B cell (primary cell): Measurements from ENCODE around the gene AIM2. TPM values are rescaled to one million over a fixed set of nuclear protein-coding genes. Genes with fewer than 3 reads are reported as not detected.

Source experiments
- ATAC-seq: fragments of 200-7000 bp; cut with Tn5 transposase; one replicate; pipeline ENCODE4 v1.10.0; 2021; ENCODE audit warnings: low read depth, mild to moderate bottlenecking, moderate number of reproducible peaks, moderate library complexity
- CTCF ChIA-PET: fragments of 350-600 bp; sonication (Branson Sonifier 250); formaldehyde crosslinking; loops from one replicate; lab custom pipeline; 2021; ENCODE audit warnings: antibody characterized with exemption, inconsistent platforms; lab: Charles Lee
- POLR2A ChIA-PET: fragments of 350-600 bp; sonication (Branson Sonifier 250); formaldehyde crosslinking; loops from one replicate; lab custom pipeline; 2021; ENCODE audit warnings: antibody characterized with exemption; lab: Charles Lee
- DNase-seq: peaks from one replicate; pipeline ENCODE4 v3.0.0; 2013
- H2AFZ ChIP-seq: 2 replicates; pipeline ENCODE4 v1.6.1; 2012; ENCODE audit warnings: mild to moderate bottlenecking, low read depth, low read length; ENCODE audit not compliant: insufficient read depth, poor library complexity, severe bottlenecking
- H3K27ac ChIP-seq, 2 donors: 1 replicate in 1 of 2; 2 replicates in 1 of 2; pipeline ENCODE4 v1.5.1; 2012 to 2013; ENCODE audit warnings: low read length in 2 of 2, mild to moderate bottlenecking in 2 of 2, moderate library complexity in 1 of 2
- H3K27me3 ChIP-seq, 4 experiments: fragments of 200-600 bp in 1 of 4; sonication (generic) in 1 of 4; replicated peaks in 1 of 4; 1 replicate in 2 of 4; 2 replicates in 2 of 4; pipeline versions ENCODE4 v1.6.1 to v1.7.0; 2013 to 2016; ENCODE audit warnings: low read length in 3 of 4, mild to moderate bottlenecking in 2 of 4, mixed read lengths in 1 of 4, moderate library complexity in 1 of 4; ENCODE audit not compliant: insufficient read depth in 4 of 4, control insufficient read depth in 3 of 4; ENCODE audit errors: control extremely low read depth in 1 of 4
- H3K36me3 ChIP-seq, 2 experiments: replicated peaks in 1 of 2; 1 replicate in 1 of 2; 2 replicates in 1 of 2; pipeline versions ENCODE4 v1.6.1 to v1.7.1; 2013; ENCODE audit warnings: low read length in 1 of 2; ENCODE audit not compliant: insufficient read depth in 2 of 2, control insufficient read depth in 1 of 2; ENCODE audit errors: control extremely low read depth in 1 of 2, extremely low read depth in 1 of 2
- H3K4me1 ChIP-seq, 2 donors: fragments of 200-600 bp in 1 of 2; sonication (generic) in 1 of 2; 1 replicate in 1 of 2; 2 replicates in 1 of 2; pipeline versions ENCODE4 v1.5.1 to v1.6.1; 2013 to 2017; ENCODE audit warnings: low read length in 2 of 2; ENCODE audit not compliant: control insufficient read depth in 2 of 2, insufficient read depth in 2 of 2
- H3K4me2 ChIP-seq: replicated peaks from 2 replicates; pipeline ENCODE3; 2012; ENCODE audit warnings: mild to moderate bottlenecking, low read depth, low read length; ENCODE audit not compliant: poor library complexity, severe bottlenecking
- H3K4me3 ChIP-seq, 5 experiments: fragments of 200-600 bp in 1 of 5; sonication (generic) in 1 of 5; 1 replicate in 3 of 5; 2 replicates in 2 of 5; pipeline versions ENCODE4 v1.5.1 to v1.7.0; 2011 to 2016; ENCODE audit warnings: low read length in 4 of 5, mild to moderate bottlenecking in 4 of 5, low read depth in 2 of 5, control low read depth in 1 of 5, moderate library complexity in 1 of 5; ENCODE audit not compliant: insufficient read depth in 1 of 5; ENCODE audit errors: control extremely low read depth in 1 of 5, extremely low read depth in 1 of 5
- H3K79me2 ChIP-seq: fragments of 200-600 bp; sonication (generic); one replicate; pipeline ENCODE4 v1.6.0; 2016; ENCODE audit warnings: low read length; ENCODE audit not compliant: control insufficient read depth, insufficient read depth
- H3K9ac ChIP-seq: fragments of 200-600 bp; sonication (generic); 2 replicates; pipeline ENCODE4 v1.6.1; 2017; ENCODE audit warnings: mild to moderate bottlenecking, low read length, moderate library complexity
- H3K9me3 ChIP-seq, 3 donors: one replicate each; pipeline versions ENCODE4 v1.6.1 to v1.7.1; 2013; ENCODE audit warnings: low read length in 2 of 3; ENCODE audit not compliant: control insufficient read depth in 2 of 3, insufficient read depth in 1 of 3; ENCODE audit errors: control extremely low read depth in 1 of 3
- H4K20me1 ChIP-seq: 2 replicates; pipeline ENCODE4 v1.6.0; 2012; ENCODE audit warnings: mild to moderate bottlenecking, low read length; ENCODE audit not compliant: insufficient read depth, control insufficient read depth, poor library complexity, severe bottlenecking
- H3K27ac Mint-ChIP-seq: one replicate; pipeline ENCODE4 v1.8.0; 2021; ENCODE audit warnings: mixed read lengths
- H3K27me3 Mint-ChIP-seq: one replicate; pipeline ENCODE4 v1.8.0; 2021; ENCODE audit warnings: mixed read lengths
- H3K4me1 Mint-ChIP-seq: one replicate; pipeline ENCODE4 v1.8.0; 2021; ENCODE audit warnings: mixed read lengths
- H3K4me3 Mint-ChIP-seq: one replicate; pipeline ENCODE4 v1.8.0; 2021; ENCODE audit warnings: mixed read lengths
- H3K9me3 Mint-ChIP-seq: one replicate; pipeline ENCODE4 v1.8.0; 2022; ENCODE audit warnings: mixed read lengths; ENCODE audit not compliant: insufficient read depth
- EZH2 ChIP-seq: IDR thresholded peaks from 2 replicates; pipeline ENCODE4 v1.6.1; 2012; ENCODE audit warnings: borderline replicate concordance, low read depth, mild to moderate bottlenecking, moderate library complexity, low read length; ENCODE audit not compliant: insufficient read depth, poor library complexity, severe bottlenecking
- WGBS: methylation state at CpG from one replicate; pipeline ENCODE4 v1.1.5; 2013; ENCODE audit warnings: missing lambda C conversion rate; ENCODE audit not compliant: insufficient coverage; 5-methylcytosine and 5-hydroxymethylcytosine counted together
- intact Hi-C: fragments of 100-400 bp; cut with micrococcal nuclease; formaldehyde crosslinking; loops from one replicate; pipeline ENCODE4 v1.10.0; 2022
- polyA plus RNA-seq: library from polyadenylated mRNA; depleted of rRNA; stranded (reverse); fragments of >200 nt; gene quantifications from 2 replicates; pipeline ENCODE4 v1.2.3, GENCODE V29; 2012
- total RNA-seq, 2 donors: library from RNA; stranded (reverse); fragments of 120-200 nt in 1 of 2; gene quantifications; 1 replicate in 1 of 2; 2 replicates in 1 of 2; pipeline versions ENCODE4 v1.2.3 to v1.2.4, GENCODE V29; 2013 to 2022
- TF ChIP-seq, protein P1 (sequence below): fragments of 200-600 bp; IDR thresholded peaks from one replicate; pipeline ENCODE4 v1.8.0; 2022; ENCODE audit warnings: antibody characterized with exemption, mild to moderate bottlenecking

Gene AIM2
- total and polyA plus RNA-seq, 2 donors (not counting 1 experiment from before 2014, with no cell fraction given), result 40.4 to 68.4 TPM

DNA sequence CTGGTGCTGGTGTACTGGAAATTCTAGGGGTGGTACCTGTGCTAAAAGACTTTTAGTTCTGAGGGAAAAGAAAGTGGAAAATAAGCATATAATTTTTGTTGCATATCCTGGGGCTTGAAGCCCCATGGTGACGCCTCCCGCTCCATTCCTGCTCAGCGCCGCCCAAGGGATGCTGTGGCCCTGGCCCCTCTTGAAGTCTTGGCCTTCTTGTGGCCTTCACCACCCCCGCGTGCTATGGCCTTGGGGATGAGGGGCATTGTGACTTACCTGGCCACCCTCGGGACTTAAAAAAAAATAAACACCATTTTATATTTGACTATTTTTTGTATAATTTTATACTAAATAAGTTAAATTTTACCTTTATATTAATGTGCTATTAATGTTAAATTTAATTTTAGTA, 51.5 kb downstream of the AIM2 start:
- H3K36me3 ChIP-seq, result peaks cover 15 to 80% of the 10 kb centered on the region in 2 experiments
- H3K27me3 ChIP-seq, result no peaks in the 10 kb centered on the region
- Mint-ChIP-seq H3K4me3 (no peak overlapping the region), H3K9me3 (peaks cover 2% of the 10 kb centered on the region), H3K27me3 (no peaks in the 10 kb centered on the region), H3K27ac (peak overlapping the region; percentile 6), H3K4me1 (peaks cover 64% of the 10 kb centered on the region)
- no peak overlapping the region for H3K27ac ChIP-seq
- POLR2A ChIA-PET, result no interaction called here
- H3K9me3 ChIP-seq, result peaks cover 0 to 6% (median 1%) of the 10 kb centered on the region in 3 donors
- H3K9ac ChIP-seq, result no peak overlapping the region
- H3K4me2 ChIP-seq, result no peak overlapping the region
- no peak overlapping the region for H3K4me3 ChIP-seq
- CTCF ChIA-PET, result interaction anchor here (0.7 to 1.5 kb wide), 3 partner anchors 27 to 48 kb away, joined by 3 read pairs; no protein-coding TSS in a partner anchor
- ATAC-seq (no peak), DNase-seq (no peak)
- peaks cover 98% of the 10 kb centered on the region for H3K79me2 ChIP-seq
- H3K4me1 ChIP-seq, result peaks cover 10 to 36% of the 10 kb centered on the region in 2 donors
- intact Hi-C loops, result no loop called here
- WGBS, result 93% methylated on average over 4 of the region's 7 CpGs
- peaks cover 37% of the 10 kb centered on the region for H4K20me1 ChIP-seq
- no peak overlapping the region for H2AFZ ChIP-seq
- TF ChIP-seq, protein P1, sequence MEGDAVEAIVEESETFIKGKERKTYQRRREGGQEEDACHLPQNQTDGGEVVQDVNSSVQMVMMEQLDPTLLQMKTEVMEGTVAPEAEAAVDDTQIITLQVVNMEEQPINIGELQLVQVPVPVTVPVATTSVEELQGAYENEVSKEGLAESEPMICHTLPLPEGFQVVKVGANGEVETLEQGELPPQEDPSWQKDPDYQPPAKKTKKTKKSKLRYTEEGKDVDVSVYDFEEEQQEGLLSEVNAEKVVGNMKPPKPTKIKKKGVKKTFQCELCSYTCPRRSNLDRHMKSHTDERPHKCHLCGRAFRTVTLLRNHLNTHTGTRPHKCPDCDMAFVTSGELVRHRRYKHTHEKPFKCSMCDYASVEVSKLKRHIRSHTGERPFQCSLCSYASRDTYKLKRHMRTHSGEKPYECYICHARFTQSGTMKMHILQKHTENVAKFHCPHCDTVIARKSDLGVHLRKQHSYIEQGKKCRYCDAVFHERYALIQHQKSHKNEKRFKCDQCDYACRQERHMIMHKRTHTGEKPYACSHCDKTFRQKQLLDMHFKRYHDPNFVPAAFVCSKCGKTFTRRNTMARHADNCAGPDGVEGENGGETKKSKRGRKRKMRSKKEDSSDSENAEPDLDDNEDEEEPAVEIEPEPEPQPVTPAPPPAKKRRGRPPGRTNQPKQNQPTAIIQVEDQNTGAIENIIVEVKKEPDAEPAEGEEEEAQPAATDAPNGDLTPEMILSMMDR, result no peak
- TF ChIP-seq EZH2, result no peak

DNA sequence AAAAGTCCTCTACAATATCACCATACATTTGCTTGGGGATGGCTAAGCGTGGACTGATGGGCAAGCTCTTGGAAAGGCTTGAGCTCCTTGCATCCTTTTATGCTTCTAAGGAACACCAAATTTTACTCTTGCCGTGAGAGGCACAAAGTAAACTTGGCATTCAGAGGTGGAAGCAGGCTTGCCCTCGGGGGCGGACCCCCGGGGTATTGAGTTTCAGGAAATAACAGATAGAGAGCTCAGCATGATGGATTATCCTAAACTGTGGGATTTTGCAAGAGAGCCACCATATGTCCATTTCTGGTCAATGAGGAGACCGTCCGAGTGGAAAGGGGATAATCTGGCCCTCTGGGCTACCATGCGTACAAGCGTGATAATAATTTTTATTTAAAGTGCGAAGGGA, 52.8 kb downstream of the AIM2 start:
- Mint-ChIP-seq H3K4me1 (peaks cover 61% of the 10 kb centered on the region), H3K27me3 (no peaks in the 10 kb centered on the region), H3K27ac (no peak overlapping the region), H3K9me3 (no peaks in the 10 kb centered on the region), H3K4me3 (no peak overlapping the region)
- Histone ChIP-seq H3K4me1 (peaks cover 10 to 37% of the 10 kb centered on the region in 2 donors), H3K4me2 (no peak overlapping the region), H3K4me3 (no peak overlapping the region), H3K27ac (no peak overlapping the region), H3K79me2 (peaks cover 98% of the 10 kb centered on the region), H3K9ac (no peak overlapping the region), H3K27me3 (no peaks in the 10 kb centered on the region), H2AFZ (no peak overlapping the region), H3K9me3 (no peaks in the 10 kb centered on the region), H4K20me1 (peaks cover 27% of the 10 kb centered on the region), H3K36me3 (peaks cover 13 to 79% of the 10 kb centered on the region in 2 experiments)
- CTCF ChIA-PET, result no interaction called here
- POLR2A ChIA-PET, result no interaction called here
- no peak for TF ChIP-seq EZH2
- TF ChIP-seq, protein P1, result no peak
- intact Hi-C loops, result no loop called here
- no peak for DNase-seq
- 100% methylated on average over 9 of the region's 10 CpGs for WGBS
- no peak for ATAC-seq
